GM19043 (cell line): Measurements from ENCODE around the gene TP63.

ENCODE experiments used
- ATAC-seq: cut with Tn5 transposase; IDR thresholded peaks from one replicate; pipeline ENCODE4 v1.9.1; 2021; ENCODE audit warnings: low read depth; ENCODE audit not compliant: unreplicated experiment

TP63 gene

DNA sequence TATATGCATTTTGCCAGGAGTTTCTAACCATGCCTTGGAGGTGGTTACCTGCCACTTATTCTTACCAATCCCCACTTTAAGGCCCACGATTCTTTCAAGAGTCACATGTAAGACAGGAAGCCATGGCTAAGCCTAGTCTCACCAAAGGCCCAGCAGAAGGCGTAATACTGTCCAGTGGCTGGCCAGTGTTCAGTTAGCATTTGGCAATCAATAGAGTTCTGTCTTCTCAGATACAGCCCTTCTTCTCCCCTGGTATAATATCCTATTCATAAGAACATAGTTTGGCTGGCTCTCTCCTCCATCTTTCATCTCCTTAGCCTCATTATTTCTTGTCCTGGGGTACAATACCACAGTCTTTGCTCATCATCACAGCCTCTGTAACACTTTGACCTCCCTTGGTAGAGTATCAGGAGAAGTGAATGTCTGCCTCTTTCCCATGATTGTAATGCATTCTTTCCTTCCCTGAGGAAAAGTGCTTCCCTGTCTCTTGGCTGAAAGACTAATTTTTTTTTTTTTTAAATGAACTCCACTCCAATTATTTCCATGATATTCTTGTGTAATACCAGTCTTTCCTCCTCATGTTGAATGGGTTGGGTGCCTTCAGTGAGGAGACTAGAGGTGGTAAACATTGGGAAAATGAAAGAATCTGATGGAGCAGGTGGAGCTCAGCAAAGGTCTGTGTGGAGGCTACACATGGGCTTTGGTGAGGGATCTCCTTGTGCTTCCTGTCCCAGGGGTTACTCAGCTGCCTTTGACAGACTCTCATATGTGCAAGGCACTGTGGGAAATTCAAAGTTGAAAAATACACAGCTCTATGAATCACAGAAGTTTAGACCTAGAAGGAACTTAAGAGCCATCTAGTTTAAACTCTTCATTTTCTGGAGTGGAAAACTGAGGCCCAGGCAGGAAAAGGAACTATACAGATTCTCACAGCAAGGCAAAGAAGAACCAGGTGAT, 271.3 kb downstream of the TP63 start:
- ATAC-seq: no peak

DNA sequence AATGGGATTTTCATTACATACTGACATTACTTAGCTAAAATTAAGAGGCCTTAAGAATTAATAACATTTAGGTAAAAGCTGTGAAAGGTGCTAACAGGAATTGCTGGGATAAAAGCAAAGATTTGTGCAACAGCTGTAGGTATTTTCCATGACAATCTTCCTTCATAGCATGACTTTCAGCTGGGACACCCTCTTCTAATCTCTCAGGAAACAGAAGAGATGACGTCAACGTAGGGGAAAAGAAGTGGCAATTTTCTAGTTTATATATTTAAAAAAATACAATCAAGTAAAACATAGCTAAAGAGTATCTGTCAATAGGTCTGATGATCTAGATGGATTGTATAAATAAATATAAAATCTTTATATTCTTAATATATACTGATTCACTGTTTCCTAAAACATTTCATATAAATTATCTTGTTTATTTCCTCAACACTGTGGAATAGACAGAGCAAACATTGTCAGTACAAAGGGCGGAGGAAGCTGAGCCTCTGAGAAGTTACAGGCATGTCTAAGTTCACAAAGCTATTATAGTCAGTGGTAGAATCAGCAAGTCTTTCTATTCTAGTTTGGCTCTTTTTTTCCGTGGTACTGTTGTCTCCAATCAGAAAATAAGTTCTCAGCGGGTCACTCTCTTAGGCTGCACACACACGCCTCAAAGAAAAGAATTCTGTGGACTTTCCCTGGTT, 272.5 kb downstream of the TP63 start:
- no peak for ATAC-seq

DNA sequence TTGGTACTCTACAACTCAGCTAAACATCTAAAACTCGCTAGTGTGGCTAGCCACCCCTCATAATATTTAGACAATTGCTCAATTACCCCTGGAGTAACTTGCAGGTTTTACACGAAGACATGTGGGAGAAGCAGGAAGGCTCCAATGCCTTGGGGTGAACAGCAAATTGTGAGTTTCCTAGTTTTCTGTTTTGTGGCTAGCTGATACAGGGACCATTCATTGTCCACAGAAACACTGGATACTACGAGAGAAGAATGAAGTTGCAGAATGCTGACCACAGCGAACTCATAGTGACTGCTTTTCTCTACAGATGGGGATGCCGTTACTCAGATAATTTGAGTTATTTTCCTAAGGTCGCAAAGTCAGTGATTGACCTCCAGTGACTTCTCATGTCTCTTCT, 276.6 kb downstream of the TP63 start:
- ATAC-seq: no peak

DNA sequence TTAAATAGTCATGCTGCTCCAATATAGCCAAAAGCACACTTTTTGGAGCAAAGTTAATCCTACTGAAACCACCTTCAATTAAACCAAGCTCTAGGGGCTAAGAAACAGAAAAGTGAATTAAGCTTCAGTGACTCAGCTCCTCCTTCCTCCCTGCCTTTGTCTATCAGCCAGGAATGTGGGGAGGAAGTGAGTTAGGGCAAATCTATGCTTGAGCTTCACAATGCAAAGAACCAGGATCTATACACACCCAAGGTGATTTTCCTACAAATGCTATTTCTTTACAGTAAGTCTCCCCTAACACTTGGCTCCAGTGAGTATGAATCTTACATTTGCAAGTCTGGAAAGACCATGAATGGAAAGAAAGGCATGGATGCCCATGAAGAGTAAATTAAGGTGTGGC, 277.5 kb downstream of the TP63 start:
- no peak for ATAC-seq

DNA sequence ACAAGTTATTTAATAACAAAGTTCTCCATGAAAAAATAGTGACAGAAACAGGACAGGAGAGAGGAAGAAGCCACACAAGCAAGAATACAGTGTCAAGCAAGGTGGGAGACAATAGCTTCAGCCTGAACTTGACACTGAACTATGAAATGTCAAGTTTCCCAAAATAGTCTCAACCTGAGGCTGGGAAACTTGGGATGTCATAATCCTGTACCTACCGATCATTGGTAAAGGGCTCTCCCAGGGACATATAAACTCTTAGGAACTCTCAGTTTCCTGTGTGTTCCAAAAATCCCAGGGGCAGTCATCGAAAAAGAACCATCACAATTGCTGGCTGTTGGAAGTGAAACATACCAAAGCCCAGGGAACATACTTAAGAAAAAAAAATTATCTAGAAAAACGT, 277.9 kb downstream of the TP63 start:
- no peak for ATAC-seq

DNA sequence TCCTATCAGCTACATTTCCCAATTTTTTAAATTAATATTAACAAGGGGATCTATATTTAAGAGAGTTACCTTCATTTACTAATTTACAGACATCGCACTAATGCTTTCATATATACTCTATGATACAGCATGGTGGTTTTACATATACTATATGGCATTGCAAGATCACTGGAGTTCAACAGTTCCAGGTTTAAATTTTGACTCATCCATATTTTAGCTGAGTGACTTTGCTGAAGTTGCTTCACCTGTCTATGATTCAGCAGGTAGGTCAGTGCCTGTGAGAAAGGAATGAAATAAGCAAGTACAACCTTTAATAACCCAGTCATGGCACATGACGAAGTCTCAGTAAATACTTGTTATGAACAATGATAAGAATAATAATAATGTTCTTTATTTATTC, 278.4 kb downstream of the TP63 start:
- no peak for ATAC-seq

DNA sequence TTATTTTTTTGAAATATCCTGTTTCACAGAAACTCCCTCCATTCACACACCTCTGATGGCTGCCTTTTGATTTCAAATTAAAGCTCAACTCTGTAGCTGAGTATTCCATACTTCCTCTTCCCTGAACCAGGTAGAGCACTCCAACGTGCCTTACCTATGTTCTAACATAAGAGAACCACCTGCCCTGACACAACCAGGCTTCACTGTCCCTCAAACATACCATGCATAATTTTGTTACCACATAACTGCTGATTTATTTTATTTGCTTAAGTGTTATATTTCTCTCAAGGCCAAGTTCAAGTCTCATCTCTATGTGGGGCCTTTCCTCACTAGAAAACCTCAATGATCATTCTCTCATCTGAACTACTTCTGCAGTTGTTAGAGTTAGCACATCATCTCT, 279.8 kb downstream of the TP63 start:
- ATAC-seq: no peak

DNA sequence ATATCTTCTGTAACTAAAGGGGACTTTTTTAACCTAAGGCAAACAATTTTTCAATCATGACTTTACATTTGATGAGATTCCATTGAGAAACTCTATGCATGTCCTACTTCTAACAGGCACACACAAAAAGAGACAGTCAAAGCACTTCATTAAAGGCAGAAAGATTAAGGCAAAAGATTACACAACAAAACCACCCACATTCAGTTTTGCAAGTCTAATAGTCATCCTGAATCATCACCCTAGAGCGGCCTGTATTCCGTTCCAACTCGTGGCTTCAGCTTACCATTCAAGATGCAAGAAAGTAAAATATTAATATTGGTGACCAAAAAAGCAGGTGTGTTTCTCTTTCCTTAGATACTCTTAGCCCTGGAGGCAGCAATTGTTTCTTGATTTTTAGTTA, 283.6 kb downstream of the TP63 start:
- no peak for ATAC-seq

DNA sequence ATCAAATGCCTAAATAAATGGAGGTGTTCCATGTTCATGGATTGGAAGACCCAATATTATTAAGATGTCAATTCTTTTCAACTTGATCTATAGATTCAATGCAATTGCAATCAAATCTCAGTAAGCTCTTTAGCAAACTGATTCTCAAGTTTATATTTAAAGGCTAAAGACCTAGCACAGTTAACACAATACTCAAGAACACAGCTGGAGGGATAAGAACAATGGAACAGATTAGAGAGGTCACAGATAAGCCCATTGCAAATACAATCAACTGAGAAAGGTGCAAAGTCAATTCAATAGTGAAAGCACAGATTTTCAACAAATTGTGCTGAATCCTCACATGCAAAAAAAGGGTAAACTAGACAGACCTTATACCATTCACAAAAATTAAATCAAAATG, 290.6 kb downstream of the TP63 start:
- no peak for ATAC-seq

DNA sequence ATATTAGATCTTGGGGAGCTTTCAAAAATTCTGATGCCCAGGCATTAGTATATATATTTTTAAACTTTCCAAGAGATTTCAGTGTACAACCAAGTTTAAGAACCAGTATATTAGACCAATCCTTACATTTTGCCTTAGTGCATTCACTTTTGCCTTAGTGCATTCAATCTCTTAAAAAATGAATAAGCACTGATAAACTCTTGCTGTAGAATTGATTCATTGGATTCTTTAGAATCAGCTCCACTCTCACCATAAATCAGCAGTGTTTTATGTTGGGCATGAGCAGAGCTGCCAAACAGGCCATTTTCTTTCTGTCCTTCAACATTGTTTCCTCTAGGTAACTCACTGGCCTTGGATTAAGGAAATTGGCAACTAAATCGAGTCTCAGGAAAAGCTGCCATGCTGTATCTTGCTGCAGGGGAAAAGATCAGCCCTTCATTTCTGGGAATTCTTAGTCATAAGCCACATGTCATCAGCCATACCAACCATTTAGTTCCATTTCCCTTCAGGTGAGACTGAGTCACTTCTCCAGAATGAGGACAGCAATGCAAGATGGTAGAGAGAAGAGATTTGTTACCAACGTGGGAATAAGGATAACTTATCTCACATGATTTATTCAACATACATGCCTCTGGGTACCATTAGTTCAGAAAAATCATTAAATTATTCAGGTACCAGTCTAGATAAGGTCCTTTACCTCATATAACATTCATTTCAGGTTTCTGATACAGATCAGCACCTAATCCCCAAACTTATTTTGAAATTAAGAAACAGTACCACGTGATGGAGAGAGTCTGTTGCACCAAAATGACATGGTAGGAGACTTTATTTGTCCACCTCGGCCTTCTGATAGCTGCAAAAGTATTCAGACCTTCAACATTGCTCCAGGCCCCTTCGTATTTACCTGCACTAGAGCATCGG, 297.0 kb downstream of the TP63 start:
- no peak for ATAC-seq

DNA sequence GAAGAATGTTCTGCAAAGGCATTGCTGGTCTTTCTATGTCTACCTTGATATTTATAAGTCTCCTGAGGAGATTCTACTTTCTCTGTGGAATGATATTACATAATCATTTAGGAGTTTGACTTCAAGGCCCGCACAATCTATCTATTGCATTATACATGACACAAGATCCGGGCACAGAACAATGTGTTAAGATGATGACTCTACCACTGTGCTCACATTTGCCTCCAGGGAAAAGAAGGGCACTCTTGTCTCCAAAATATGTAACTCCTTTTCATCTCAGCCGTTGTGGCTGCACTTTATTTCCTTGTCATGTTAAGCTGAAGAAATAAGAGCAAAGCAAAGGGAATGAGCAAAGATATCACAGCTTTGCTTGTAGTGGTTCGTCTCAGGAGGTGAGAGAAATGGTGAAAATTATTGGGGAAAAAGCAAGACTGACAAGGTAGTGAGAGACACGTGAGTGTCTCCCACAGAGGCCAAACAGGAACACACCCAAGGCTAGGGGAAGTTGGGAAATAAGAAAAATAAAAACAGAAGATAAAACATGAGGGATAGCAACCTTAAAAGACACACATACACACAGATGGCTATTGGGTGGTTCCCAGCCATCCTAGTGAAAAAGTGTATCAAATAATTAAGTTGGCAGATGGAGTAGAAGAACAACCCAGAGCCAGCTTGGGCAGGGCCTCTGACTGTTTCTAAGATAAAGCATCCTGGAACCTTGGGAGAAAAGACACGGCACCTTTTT, 305.2 kb downstream of the TP63 start:
- no peak for ATAC-seq

DNA sequence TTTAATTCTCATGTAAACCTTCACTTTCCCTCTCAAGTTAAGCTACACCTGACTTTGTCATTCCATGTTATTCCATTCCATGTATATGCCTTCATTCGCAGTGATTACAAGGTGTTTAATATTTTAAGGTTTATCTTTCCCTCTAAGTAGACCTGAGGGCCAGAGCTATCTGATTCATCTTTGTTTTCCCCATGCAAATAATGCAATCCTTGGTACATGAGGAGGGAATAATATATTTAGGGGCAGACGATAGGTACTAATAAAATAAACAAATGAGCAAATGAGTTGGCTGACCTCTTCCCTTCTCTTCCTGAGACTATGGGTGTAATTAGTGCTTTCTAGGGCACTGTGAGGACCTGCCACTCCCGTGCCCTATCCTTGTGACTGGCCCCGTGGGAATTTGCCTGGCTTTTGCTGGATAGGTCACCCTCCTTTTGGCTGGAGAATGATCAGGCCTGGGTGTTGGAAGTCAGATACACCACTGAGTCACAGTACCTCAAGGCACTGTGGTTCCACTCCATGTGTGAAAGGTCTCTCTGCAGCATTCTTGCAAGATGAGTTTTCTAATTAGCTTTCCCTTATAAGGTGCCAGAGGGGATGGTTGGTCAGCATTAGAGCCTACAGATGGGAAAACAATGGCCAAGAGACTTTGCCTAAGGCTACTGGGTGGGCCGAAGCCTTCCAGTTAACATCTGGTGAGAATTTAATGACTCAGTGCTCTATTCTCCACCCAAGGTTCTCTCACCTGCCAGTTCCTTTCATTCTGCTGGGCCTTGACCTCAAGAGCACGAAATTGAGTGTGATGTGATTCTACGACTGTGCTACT, 306.3 kb downstream of the TP63 start:
- ATAC-seq: no peak

DNA sequence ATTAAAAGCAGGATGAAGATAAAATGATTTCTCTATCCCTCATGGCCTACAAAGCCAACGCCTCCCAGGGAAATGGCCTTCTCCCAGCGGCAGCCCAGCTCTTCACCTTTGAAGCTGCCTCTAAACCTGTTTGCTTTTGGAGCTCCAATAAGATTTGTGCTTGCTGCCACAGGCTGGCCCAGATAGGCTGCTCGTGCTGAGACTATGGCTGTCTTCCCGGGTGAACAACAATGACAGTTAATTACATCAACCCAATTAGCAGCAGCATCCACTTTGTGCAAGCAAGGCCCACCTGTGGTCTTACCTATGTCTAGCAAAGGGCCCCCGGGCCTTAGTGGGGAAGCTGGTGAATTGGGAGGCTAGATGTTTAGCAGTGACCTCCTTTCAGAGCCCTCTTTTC, 309.9 kb downstream of the TP63 start:
- ATAC-seq: no peak

DNA sequence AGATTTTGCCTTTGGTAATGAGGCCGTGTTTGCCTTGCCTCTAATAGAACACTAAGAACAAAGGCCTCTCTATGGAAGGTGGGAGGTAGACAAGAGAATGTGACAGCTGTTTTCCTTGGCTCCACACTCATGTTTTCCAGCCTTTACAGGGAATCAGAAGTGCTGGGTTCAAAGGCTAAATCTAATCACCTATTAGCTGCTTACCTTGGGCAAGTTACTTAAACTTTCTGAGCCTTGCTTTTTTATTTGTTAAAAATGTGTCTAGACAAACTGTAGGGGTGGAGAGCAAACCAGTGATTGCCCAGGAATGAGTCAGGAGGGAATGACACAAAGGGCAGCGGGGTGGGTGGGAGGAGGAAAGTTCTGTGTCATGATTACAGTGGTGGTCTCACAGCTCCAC, 310.5 kb downstream of the TP63 start:
- ATAC-seq: no peak

DNA sequence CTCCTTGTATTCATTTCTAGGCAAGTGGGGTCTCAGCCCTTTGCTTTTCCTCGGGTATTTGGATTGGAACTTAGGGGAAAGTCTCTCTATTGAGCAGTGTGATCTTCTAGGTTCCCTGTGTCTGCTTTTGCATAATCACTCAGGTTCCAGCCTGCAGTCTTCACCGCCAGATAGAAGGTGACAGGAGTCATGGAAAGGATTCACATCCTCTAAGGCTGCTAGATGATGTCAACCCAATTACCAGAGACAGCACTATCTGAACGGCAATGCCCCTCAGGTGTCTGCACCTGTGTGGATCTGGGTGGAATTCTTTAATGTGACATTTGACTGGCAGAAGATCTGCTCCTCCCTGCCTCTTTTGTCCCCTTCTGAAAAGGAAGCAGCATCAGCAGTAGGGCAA, 311.8 kb downstream of the TP63 start:
- no peak for ATAC-seq

DNA sequence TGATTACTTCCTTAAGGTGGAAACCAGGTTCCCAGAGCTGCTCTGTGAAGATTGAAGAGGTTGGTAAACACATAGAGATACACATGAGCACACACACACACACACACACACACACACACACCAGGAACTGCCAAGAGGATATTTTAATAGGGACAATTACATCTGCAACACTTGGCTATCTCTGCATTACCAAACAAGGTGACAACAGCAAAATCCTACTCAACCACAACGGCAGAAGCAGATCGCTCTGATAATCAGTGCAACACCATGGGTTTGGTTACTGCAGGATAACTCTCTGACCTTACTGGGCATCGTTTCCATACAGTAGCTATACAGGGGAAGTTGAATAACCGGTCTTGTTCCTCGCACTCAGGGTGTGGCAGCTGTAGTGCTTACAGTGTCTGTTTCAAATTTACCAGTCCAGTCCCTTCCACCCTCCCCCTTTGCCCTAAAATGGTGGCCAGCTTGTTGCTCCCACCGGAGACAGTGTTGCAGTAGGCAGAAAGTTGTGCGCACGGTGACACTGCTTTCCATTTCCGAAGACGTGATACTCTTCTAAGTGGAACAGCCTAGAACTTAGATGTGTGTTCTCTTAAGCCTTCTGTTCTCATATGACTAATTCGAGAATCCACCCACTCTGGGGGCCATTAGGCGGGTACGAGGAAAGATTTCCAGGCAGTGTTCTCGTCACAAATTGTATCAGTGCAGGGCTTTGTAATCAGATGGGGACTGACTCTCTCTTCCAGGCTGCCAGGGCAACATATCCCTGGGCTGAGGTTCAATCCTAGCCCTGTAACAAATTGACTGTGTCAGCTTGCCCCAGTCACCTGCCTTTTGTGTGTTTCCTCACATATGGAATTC, 313.3 kb downstream of the TP63 start:
- ATAC-seq: no peak

DNA sequence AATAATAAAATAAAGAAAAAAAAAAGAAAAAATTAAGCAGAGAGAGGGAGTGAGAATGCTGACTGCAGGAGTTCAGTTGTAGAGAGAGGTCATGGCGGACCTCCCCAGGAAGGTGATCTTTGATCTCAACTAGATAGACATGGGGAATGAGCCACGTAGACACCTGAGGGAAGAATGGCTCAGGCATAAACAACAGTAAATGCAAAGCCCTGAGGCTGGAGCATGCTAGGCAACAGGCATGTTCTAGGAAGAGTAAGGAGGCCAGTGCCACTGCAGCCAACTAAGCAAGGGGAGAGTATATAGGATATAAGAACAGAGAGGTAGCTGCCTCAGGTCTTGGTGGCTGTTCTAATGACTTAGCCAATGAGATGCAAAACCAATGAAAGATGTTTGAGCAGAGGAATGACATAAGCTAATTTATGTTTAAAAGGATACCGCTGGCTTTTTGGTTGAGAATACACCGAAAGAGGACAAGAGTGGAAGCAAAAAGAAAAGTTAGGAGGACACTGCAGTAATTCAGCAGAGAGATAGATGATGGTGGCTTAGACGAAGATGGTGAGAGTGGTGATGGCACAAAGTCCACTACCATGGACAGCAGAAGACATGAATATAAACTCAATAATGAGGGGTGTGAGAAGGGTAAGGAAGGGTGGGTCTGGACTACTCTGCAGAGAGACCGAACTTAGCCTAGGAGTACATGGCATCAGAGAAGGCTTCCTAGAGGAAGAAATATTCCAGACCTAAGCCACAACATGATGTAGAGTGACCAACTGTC, 314.9 kb downstream of the TP63 start:
- ATAC-seq: no peak
